HG03097 (cell line): ENCODE measurements around the gene SPP1.
A peak's percentile ranks its signal among the peaks of the same experiment; 100 is the strongest.
"Not testable (repeated sequence)": the region's sequence is repeated elsewhere in the genome, so short reads cannot be mapped to it uniquely, and the experiment has no call there.

Source experiments
- ATAC-seq: cut with Tn5 transposase; IDR thresholded peaks from one replicate; pipeline ENCODE4 v1.9.1; 2021; ENCODE audit not compliant: unreplicated experiment, low FRiP score

The SPP1 gene

DNA sequence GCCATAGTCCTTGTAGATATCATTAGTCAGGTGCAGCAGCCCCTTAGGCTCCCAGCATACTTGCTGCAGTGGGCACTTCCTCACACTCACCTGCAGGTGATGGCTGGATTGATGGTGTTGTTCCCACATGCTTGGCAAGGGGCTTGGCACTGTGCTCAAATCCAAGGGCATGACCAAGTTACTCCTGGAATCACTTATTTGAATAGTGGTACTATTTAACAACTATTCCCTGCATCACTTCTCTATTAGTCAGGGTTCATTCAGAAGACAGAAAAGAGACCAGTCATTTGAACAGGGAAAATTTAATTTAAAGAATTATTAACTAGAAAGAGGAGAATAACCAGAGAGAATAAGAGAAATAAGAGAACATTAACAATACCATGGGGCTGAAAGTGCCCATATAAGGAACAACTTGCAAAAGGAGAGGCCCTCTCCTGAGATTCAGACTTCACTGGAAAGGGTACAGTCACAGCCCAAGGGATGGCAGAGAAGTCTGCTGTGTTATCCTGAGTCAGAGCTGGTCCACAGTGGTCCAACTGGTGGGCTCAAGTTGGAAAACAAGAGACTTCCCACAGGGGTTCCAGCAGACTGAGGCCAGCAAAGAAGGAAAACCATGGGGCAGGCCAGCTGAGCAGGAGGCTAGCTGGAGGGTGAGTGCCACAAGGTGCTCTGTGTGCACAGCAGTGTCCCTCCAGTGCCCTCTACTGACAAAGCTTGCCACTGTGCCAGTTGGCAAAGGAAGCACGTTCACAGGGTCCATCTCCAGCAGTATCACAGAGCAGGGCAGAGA is 9.8 kb downstream of the SPP1 start:
- ATAC-seq = peak; percentile 77

DNA sequence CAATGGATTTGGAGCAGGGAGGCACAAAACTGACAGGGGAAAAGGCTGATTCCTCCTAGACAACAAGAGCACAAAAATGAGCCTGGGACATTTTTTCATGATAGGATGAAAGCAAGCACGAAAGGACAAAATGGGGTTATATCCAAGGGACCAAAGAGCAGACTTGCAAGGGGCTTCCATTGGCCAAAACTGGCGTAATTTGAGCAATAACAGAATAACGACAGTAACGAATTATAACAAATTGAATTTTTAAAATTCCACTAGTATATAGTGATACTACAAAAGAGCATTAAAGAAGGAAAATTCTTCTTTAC is 10.3 kb downstream of the SPP1 start:
- ATAC-seq = no peak

DNA sequence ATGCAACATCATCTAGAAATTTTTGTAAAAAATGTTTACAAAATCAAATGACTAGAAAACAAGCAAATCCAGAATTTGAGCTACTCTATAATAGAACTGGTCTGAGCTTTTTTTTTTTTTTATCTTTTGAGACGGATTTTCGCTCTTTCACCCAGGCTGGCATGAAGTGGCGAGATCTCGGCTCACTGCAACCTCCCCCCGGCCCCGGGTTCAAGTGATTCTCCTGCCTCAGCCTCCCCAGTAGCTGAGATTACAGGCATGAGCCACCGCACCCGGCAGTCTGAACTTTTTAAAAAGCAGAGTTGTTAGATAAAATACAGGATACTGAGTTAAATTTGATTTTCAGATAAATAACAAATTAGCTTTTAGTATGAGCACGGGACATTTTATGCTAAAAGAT is 11.0 kb downstream of the SPP1 start:
- no peak for ATAC-seq

DNA sequence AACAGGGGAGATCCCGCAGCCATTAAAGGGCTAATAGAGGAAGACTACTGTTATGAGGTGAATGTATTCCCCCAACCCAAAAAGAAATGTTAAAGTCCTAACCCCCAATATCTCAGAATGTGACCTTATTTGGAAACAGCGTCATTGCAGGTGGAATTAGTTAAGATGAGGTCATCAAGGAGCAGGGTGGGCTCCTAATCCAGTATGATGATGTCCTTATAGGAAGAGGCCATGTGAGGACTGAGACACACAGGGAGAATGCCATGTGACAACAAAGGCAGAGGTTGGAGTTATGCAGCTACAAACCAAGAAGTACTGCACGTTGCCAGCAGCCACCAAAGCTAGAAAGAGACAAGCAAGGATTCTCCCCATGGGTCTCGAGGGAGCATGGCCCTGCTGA is 14.3 kb downstream of the SPP1 start:
- ATAC-seq = no peak

GRCh38 chr4:87995435-87995834 is 19.9 kb downstream of the SPP1 start:
- no peak for ATAC-seq

GRCh38 chr4:87999191-87999691 is 23.7 kb downstream of the SPP1 start:
- ATAC-seq = not testable (repeated sequence)

- no peak for ATAC-seq
These were observed 26.4 kb downstream of the SPP1 start for GRCh38 chr4:88001871-88002270.

- ATAC-seq = no peak
These were observed 27.3 kb downstream of the SPP1 start for GRCh38 chr4:88002786-88003185.

- ATAC-seq = no peak
These were observed 27.7 kb downstream of the SPP1 start for GRCh38 chr4:88003261-88003660.

GRCh38 chr4:88005076-88005475 is 29.6 kb downstream of the SPP1 start:
- ATAC-seq = no peak

GRCh38 chr4:88005946-88006345 is 30.4 kb downstream of the SPP1 start:
- no peak for ATAC-seq

- ATAC-seq = no peak
These were observed 31.4 kb downstream of the SPP1 start for GRCh38 chr4:88006956-88007303.

DNA sequence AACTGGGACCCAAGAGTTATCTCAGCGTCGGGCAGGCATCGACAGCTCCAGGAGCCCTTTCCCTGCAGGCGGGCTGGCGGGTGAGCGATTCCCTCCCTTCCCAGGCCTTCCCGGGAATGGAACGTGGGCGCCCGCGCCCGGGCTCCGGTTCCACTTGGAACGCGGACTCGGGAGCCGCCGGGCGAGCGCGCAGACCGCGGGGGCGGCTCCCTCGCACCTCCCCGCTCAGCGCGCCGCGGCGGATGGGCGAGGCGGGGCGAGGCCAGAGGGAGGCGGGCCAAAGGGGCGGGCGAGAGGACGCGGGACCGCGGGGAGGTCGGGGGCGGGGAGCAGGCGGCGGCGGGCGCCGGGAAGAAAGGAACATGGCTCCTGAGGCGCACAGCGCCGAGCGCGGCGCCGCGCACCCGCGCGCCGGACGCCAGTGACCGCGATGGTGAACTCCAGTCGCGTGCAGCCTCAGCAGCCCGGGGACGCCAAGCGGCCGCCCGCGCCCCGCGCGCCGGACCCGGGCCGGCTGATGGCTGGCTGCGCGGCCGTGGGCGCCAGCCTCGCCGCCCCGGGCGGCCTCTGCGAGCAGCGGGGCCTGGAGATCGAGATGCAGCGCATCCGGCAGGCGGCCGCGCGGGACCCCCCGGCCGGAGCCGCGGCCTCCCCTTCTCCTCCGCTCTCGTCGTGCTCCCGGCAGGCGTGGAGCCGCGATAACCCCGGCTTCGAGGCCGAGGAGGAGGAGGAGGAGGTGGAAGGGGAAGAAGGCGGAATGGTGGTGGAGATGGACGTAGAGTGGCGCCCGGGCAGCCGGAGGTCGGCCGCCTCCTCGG is 32.0 kb downstream of the SPP1 start, which contains the start of gene PKD2:
Gene PKD2 (plus strand): TSS at position 332 of the 818 bp plus-strand sequence. CDS start 99 bp downstream, at position 431.
- ATAC-seq = peak; percentile 83

- ATAC-seq = peak; percentile 33
These were observed 32.7 kb downstream of the SPP1 start for GRCh38 chr4:88008122-88008742.

- ATAC-seq = no peak
These were observed 33.2 kb downstream of the SPP1 start for GRCh38 chr4:88008743-88009171.

- no peak for ATAC-seq
These were observed 34.4 kb downstream of the SPP1 start for GRCh38 chr4:88009871-88010270.

GRCh38 chr4:88010966-88011365 is 35.5 kb downstream of the SPP1 start:
- no peak for ATAC-seq

- peak; percentile 49 for ATAC-seq
These were observed 37.1 kb downstream of the SPP1 start for GRCh38 chr4:88012647-88013046.

- no peak for ATAC-seq
These were observed 38.9 kb downstream of the SPP1 start for GRCh38 chr4:88014386-88014905.

DNA sequence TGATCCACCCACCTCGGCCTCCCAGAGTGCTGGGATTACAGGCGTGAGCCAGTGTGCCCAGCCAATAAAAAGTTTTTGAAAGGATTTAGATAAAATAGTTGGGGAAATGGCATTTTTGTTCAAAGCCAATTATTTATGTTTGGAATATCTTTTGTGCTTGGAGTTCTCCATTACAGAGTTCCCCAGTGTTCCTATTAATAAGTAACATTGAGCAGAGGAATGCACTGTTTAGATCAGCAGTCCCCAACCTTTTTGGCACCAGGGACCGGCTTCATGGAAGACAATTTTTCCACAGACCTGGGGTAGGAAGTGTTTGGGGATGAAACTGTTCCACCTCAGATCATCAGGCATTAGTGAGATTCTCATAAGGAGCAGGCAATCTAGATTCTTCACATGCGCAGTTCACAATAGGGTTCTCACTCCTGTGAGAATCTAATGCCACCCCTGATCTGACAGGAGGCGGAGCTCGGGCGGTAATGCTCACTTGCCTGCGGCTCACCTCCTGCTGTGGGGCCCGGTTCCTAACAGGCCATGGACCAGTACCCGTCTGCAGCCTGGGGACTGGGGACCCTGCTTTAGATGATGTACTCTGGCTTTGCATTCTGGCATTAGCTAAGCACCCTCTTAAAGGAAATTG is 40.3 kb downstream of the SPP1 start:
- no peak for ATAC-seq
